ENCODE data around the gene FBN2.

Gene FBN2

GRCh38 chr5:128252756-128253155, 285.3 kb downstream of the FBN2 start:
- DNase-seq (ENCODE audit: low read depth in 2 of 2) = no peak

GRCh38 chr5:128252196-128252595, 285.8 kb downstream of the FBN2 start:
- no peak for DNase-seq (ENCODE audit: low read depth in 2 of 2)

GRCh38 chr5:128245974-128246373, 292.1 kb downstream of the FBN2 start:
- DNase-seq (ENCODE audit: low read depth in 2 of 2) = no peak

- DNase-seq (ENCODE audit: low read depth in 2 of 2) = no peak
Measured at GRCh38 chr5:128243958-128244582, 294.0 kb downstream of the FBN2 start.

GRCh38 chr5:128241051-128241695, 296.9 kb downstream of the FBN2 start:
- DNase-seq (ENCODE audit: low read depth in 2 of 2) = no peak

GRCh38 chr5:128237546-128237945, 300.5 kb downstream of the FBN2 start:
- no peak for DNase-seq (ENCODE audit: low read depth in 2 of 2)

- no peak for DNase-seq (ENCODE audit: low read depth in 2 of 2)
Measured at GRCh38 chr5:128237000-128237399, 301.0 kb downstream of the FBN2 start.

GRCh38 chr5:128236334-128236733, 301.7 kb downstream of the FBN2 start:
- DNase-seq (ENCODE audit: low read depth in 2 of 2) = no peak

GRCh38 chr5:128234928-128235641, 303.0 kb downstream of the FBN2 start:
- no peak for DNase-seq (ENCODE audit: low read depth in 2 of 2)

GRCh38 chr5:128228521-128228920, 309.5 kb downstream of the FBN2 start:
- DNase-seq (ENCODE audit: low read depth in 2 of 2) = no peak

- DNase-seq (ENCODE audit: low read depth in 2 of 2) = no peak
Measured at GRCh38 chr5:128228008-128228407, 310.0 kb downstream of the FBN2 start.

GRCh38 chr5:128225245-128226030, 312.6 kb downstream of the FBN2 start:
- no peak for DNase-seq (ENCODE audit: low read depth in 2 of 2)

- no peak for DNase-seq (ENCODE audit: low read depth in 2 of 2)
Measured at GRCh38 chr5:128224336-128224735, 313.7 kb downstream of the FBN2 start.

- no peak for DNase-seq (ENCODE audit: low read depth in 2 of 2)
Measured at GRCh38 chr5:128220841-128221240, 317.2 kb downstream of the FBN2 start.

GRCh38 chr5:128216860-128217531, 321.0 kb downstream of the FBN2 start:
- no peak for DNase-seq (ENCODE audit: low read depth in 2 of 2)

- DNase-seq (ENCODE audit: low read depth in 2 of 2) = no peak
Measured at GRCh38 chr5:128216285-128216684, 321.8 kb downstream of the FBN2 start.

- no peak for DNase-seq (ENCODE audit: low read depth in 2 of 2)
Measured at GRCh38 chr5:128213833-128214232, 324.2 kb downstream of the FBN2 start.

GRCh38 chr5:128213340-128213739, 324.7 kb downstream of the FBN2 start:
- peak; percentile 6 to 7 for DNase-seq (ENCODE audit: low read depth in 2 of 2)

- no peak for DNase-seq (ENCODE audit: low read depth in 2 of 2)
Measured at GRCh38 chr5:128212191-128212806, 325.7 kb downstream of the FBN2 start.

- no peak for DNase-seq (ENCODE audit: low read depth in 2 of 2)
Measured at GRCh38 chr5:128208436-128208835, 329.6 kb downstream of the FBN2 start.
